Ramos (cell line): Measurements from ENCODE around the gene ELL.

Source experiments
- in situ Hi-C: fragments of 300-500 bp; cut with MboI; formaldehyde crosslinking; loops from one replicate; pipeline ENCODE4 v1.14.3; 2022; ENCODE audit warnings: low sequenced_read_pairs; ENCODE audit not compliant: unreplicated experiment

ELL gene

DNA sequence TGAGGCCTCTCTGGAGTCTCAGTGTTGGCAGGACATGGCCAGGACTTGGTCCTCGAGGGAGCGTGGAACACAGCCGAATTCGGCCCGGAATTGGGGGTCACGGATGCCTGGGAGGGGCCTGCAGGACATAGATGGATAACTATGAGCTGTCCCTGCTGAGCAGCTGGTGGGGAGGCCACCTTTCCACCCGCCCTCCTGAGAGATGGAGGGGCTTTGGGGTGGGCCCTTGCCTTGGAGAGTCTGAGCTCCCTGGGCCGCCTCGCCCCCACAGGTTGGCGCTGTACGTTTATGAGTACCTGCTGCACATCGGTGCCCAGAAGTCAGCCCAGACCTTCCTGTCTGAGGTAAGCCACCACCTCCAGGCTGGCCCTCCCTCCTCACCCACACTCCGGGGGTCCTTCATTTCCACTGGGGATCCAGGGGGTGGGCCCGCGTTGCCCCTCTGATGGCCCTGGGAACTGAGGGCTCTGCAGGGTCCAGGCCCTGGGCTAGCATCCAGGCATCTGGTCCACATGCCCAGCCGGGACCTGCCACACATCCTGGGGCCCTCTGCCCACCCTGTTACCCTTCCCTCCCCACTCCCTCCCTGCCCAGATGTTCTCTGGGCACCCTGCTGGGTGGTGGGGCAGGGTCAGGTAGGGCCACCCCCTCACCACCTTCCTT is 94.7 kb downstream of the ELL start:
- in situ Hi-C loops = no loop called here

GRCh38 chr19:18426416-18426767 is 95.5 kb downstream of the ELL start:
- in situ Hi-C loops = no loop called here

GRCh38 chr19:18425515-18426415 is 96.1 kb downstream of the ELL start:
- in situ Hi-C loops = no loop called here

DNA sequence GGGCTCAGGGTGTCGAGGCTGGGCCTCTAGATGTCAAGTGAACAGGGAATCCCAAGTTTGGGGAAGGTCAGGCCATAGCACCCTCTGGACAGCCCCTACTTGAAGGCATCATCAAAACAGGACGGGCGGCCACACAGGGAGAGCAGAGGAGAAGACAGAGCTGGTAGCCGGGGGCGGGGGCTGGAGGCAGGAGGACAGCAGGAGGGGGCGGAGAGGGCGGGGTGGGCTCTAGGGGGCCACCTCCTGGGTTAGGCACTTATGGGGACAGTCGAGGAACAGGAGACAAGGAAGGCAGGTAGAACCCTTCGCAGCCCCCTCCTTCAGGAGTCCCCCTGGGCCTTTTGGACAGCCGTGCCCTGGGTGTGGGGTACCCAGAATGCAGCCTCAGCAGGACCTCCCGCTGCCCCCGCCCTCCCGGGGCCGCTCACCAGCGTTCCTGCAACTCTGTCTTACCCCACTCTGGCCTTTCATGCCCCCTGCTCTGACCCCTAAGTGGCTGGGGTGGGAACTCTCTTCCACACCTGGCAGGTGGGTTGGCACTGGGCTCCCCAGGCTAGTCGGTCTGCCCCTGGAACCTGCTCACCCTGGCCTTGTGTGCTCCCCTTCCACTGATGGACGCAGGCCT is 96.9 kb downstream of the ELL start:
- in situ Hi-C loops = no loop called here

DNA sequence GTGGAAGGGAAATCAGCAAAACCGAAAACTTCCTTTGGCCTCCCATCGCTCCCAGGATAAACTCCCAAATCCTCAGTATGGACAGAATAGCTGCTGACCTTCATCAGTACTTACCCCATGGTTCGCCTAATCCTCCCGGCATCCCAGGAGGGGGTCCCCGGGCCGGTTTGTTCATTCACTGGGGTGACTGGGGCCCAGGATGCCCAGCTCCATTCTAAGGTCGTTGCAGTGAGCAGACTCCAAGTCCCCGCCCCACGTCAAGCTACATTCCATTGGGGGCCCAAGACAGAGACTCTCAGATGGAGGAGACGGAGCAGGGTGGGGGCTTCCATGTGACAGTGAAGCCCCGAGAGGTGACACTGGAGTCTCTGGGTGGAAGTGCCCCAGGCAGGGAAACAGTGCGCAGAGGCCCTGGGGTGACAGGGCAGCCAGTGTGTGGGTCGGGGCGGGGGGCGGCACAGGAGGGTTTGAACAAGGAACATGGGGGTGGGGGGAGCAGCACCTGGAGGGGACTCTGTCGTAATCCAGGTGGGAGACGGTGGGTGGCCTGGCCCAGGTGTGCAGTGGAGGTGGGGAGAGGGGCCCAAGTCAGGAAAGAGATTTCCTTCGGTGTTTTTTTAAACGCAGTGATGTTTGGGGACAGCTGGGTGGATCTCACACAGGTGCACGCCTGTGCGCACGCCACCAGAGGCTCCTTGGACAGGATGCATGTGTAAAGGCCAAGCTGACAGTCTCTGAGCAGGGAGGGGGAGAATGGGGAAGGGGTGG is 97.6 kb downstream of the ELL start:
- in situ Hi-C loops = no loop called here

DNA sequence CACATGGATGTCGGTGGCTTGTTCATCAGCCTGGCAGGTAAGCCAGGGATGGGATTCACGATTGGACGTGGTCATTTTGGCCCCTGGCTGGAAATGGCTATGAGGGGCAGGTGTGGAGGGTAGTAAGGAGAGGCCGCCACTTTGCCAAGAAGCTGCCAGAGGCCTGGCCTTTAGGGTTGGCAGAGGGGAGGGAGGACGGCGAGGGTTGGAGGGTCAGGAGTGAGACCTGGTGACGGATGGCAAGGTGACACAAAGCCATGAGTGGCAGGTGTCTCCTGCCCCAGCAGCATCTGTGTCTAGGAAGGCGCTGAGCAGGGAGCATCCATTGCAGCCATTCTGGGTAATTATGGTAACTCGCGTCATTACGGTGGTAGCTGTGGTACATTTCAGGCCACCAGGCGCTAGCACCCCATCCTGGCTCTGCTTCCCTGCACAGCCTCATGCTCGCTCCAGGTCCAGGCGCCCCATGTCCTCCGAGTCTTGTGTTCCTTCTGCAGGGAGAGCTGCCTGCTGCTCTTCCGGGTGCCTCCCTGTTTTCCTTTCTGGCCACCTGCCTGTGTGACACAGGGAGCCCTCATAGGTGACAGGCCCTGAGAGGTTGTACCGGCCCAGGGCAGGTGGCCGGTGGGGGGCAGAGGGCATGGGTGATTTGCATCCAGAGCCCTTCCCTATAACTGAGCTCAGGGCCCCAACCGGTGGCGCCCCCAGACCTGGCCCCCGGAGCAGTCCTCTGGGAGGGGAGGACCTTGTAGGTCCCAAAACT is 98.4 kb downstream of the ELL start:
- in situ Hi-C loops = no loop called here

DNA sequence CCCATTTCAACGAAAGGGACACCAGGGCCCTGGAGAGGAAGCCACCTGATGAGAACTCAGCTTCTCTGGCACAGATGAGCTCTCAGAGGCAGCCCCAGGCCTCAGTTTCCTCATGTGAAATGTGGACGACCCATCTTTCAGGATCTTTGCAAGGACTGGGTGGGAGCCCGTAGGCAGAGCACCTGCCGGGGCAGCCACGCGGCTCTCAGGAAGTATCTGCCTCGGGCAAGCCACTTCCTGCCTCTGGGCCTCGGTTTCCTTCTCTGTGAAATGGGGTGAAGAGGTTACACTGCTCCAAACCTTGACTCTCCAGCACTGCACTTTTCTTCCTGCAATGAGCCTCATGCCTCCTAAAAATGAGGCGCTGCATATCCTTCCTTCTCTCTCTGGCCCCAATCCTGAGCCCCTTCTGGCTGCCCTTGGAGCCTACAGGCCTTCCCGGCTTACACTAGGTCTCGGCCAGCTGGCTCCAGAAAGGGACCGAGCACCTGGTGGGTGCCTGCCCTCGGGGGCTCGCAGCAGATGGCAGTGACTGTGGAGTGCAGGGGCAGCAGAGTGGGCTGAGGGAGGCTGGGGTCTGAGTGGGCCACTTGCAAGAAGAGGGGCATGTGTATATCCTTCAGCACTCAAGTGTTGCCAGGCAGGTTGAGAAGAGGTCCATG is 99.2 kb downstream of the ELL start:
- in situ Hi-C loops = no loop called here

GRCh38 chr19:18421371-18421959 is 100.4 kb downstream of the ELL start:
- in situ Hi-C loops = no loop called here

GRCh38 chr19:18420930-18421329 is 100.9 kb downstream of the ELL start:
- in situ Hi-C loops = no loop called here

GRCh38 chr19:18419699-18420460 is 102.0 kb downstream of the ELL start:
- in situ Hi-C loops = no loop called here

DNA sequence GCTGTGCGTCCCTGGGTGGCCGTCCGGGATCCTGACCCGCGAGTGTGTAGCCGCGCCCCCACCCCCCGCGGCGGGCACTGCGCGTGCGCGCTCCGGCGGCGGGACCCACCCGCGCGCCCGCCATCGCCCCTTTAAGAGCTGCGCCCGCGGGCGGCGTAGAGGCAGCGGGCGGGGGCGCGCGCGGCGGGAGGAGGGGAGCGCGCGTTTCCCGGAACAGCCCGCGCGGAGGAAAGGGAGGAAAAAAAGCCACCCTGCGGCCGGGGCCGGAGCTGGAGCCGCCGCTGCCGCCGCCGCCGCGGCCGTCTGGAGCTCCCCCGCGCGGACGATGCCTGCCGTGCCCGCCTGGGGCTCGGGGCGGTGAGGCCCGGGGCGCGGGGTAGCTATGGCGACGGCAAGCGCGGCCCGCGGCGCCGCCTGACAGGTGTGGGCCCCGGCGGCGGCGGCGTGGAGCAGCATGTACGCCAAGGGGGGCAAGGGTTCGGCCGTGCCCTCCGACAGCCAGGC is 102.6 kb downstream of the ELL start, which contains the start of gene SSBP4:
SSBP4 (plus strand) TSS at position 204 of the 504 bp plus-strand sequence; CDS start at position 455, 251 bp downstream.
- in situ Hi-C loops = no loop called here

DNA sequence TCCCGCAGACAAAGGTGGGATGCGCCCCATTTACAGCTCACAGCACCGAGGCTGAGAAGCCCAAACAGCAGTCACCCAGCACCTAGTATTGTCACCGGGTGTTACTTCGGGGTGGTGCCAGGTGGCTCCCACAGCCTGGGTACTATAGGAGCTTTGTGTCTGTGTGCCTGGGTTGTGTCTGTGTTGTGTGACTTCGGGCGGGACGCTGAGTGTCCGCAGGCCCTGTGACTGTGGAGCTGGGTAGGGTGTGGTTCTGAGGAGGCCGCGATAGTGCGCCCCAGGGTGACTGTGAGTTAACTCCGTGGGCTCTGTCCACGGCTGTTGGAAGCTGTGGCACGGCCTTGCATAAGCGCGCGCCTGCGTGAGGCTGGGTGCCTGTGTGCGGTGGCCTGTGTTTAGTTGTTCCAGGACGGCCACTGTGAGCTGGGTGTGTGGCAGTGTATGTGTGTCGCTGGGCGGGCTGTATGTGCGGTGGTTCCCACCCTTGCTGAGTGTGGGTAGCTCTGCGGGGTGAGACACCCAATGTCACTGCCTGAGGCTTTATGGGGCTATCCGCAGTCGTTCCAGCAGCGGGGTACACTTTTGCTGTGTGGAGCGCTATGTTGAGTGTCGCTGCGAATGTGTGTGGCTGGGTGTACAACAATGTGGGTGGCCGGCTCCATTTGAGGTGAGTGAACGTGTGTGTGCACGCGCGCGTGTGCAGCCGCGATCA is 103.2 kb downstream of the ELL start:
- in situ Hi-C loops = no loop called here

DNA sequence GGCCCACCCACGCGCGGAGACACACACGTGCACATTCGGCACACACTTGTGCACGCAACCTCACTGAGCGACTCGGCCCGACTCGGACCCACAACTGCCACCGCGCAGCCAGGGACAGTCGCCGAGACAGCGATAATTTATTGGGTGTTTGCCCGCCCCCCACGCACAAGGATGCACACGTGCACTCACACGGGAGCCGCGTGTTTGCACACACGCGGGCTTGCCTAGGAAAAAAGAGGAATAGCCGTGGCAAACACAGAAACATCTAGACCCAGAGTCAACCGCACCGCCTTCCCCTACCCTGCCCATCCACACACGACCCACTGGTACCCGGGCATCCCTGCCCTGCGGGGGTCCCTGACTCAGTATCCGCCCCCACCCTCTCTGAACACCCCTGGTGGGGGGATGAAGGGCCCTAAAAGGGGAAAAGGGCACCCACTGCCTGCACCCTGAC is 103.8 kb downstream of the ELL start:
- in situ Hi-C loops = no loop called here

DNA sequence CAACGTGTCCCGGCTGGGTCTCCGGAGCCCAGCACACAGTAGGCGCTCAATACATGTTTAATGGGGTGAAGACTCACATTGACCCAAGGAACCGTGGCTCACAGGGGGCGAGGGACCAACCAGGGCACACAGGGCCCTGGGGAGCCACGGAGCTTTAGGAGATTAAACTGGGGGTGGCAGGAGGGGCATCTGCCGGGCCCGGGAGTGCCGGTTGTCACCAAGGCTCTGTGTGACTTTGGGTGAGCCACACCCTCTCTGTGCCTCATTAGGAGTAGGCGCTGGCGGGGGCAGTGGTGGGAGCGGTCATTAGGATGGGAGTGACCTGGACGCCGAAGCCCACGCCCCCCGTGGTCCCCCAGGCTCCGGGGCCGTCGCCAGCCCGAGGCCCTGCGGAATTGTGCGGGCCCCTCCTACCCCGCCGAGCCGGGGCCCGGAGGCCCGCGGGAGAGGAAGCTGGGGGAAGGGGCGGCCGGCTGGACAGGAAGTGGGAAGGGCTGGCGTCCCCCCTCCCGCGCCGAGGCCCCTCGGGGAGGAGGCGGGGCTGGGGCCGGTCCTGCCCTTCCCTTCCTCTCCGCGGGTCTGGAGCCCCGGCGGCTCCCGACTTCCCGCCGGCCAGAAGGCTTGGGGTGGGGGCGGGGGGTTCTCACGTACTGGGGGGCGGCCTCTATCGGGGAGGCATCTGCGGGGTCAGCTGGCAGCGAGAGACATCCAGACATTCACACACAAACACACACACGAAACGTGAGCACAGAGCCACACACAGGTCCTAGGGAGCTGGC is 104.4 kb downstream of the ELL start:
- in situ Hi-C loops = no loop called here

DNA sequence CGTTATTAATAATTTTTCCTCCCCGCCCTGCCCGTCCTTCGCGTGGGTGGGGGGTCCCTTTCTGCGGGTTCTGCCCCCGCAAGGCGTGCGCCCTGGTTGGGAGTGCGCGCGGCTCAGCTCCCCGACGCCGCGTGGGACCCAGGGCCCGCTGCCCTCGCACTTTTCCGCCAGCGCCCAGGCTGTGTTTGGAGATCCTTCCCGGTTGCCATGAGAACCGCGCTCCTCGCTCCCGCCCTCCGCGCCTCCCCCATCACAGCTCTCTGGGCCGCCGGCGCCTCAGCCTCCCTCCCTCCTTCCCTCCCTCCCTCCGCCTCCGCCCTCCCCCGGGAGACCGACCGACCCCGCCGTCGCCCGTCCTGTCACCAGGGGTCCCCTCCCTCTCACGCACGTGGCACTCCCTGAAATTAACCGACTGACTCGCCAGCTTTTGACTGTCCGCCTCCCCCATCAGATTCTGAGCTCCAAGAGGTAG is 105.1 kb downstream of the ELL start:
- in situ Hi-C loops = no loop called here

DNA sequence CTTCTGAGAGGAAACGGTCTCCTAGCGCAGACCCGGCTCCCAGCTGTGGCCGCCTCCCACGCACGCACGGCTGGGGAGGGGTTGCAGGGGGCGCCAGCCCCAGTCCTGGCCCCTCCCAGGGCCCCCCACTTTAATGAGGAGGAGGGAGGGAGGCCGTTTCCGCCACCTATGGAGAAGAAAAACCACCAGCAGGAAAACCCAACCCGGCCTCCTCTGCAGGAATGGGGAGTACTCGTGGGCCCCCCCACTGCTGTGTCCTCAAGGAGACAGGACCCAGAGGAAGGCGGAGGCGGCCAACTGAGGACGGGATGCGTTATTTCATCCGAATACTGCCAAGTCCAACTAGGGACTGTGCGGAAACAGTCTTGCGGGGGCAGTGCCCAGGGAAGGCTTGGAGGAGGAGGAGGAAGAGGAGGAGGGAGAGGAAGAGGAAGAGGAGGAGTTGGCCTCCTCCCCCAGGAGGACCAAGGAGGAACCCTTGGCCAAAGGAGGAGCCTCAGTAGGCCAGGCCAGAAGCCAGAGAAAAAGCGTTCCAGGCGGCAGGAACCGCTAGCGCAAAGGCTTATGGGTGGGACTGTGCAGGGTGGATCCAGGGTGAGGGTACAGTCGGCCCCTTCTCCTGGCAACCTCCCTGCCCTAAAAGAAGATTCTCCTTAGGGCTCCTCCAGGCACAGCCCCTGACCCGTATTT is 106.5 kb downstream of the ELL start:
- in situ Hi-C loops = no loop called here
